Trophoblast cell (in vitro differentiated cells and primary cell): ENCODE results near the gene SEPSECS.

Experiments
- DNase-seq, 2 donors: peaks; one replicate each; pipeline ENCODE4 v3.0.0-alpha.2; 2016
- H2AFZ ChIP-seq: 2 replicates; pipeline ENCODE4 v1.6.1; 2013; ENCODE audit warnings: low read length, moderate library complexity, mild to moderate bottlenecking; ENCODE audit not compliant: insufficient read depth, poor library complexity
- H2AK5ac ChIP-seq: 2 replicates; pipeline ENCODE4 v1.6.1; 2013; ENCODE audit warnings: mild to moderate bottlenecking, low read length
- H2BK120ac ChIP-seq: 2 replicates; pipeline ENCODE4 v1.6.1; 2013; ENCODE audit warnings: low read length, mild to moderate bottlenecking, moderate library complexity; ENCODE audit not compliant: insufficient read depth, poor library complexity
- H2BK12ac ChIP-seq: 2 replicates; pipeline ENCODE4 v1.6.1; 2013; ENCODE audit warnings: mild to moderate bottlenecking, low read length, moderate library complexity
- H2BK5ac ChIP-seq: 2 replicates; pipeline ENCODE4 v1.6.1; 2013; ENCODE audit warnings: low read length, low read depth, moderate library complexity, mild to moderate bottlenecking; ENCODE audit not compliant: poor library complexity
- H3K14ac ChIP-seq: 2 replicates; pipeline ENCODE4 v1.6.1; 2013; ENCODE audit warnings: mild to moderate bottlenecking, low read length
- H3K18ac ChIP-seq: 2 replicates; pipeline ENCODE4 v1.6.1; 2013; ENCODE audit warnings: mild to moderate bottlenecking, low read length
- H3K23ac ChIP-seq: 2 replicates; pipeline ENCODE4 v1.6.1; 2013; ENCODE audit warnings: low read length
- H3K27ac ChIP-seq: 2 replicates; pipeline ENCODE4 v1.5.1; 2013; ENCODE audit warnings: low read depth, mild to moderate bottlenecking, inconsistent platforms, low read length, moderate library complexity
- H3K27me3 ChIP-seq: 2 replicates; pipeline ENCODE4 v1.6.1; 2013; ENCODE audit warnings: inconsistent platforms, mild to moderate bottlenecking, low read length, moderate library complexity; ENCODE audit not compliant: insufficient read depth
- H3K36me3 ChIP-seq, 2 experiments: 1 replicate in 1 of 2; 2 replicates in 1 of 2; pipeline ENCODE4 v1.6.1; 2013; ENCODE audit warnings: low read length in 2 of 2, mild to moderate bottlenecking in 2 of 2, moderate library complexity in 1 of 2; ENCODE audit not compliant: insufficient read depth in 2 of 2, control insufficient read depth in 1 of 2
- H3K4ac ChIP-seq: 2 replicates; pipeline ENCODE4 v1.6.1; 2013; ENCODE audit warnings: low read depth, mild to moderate bottlenecking, low read length, moderate library complexity
- H3K4me1 ChIP-seq, 2 experiments: 1 replicate in 1 of 2; 2 replicates in 1 of 2; pipeline ENCODE4 v1.6.1; 2013; ENCODE audit warnings: low read length in 2 of 2, mild to moderate bottlenecking in 2 of 2, moderate library complexity in 1 of 2; ENCODE audit not compliant: insufficient read depth in 2 of 2, control insufficient read depth in 1 of 2
- H3K4me2 ChIP-seq: 2 replicates; pipeline ENCODE4 v1.6.1; 2013; ENCODE audit warnings: inconsistent platforms, mild to moderate bottlenecking, low read length, moderate library complexity
- H3K4me3 ChIP-seq: 2 replicates; pipeline ENCODE4 v1.5.1; 2013; ENCODE audit warnings: mild to moderate bottlenecking, low read depth, low read length, inconsistent platforms
- H3K79me1 ChIP-seq: one replicate; pipeline ENCODE4 v1.6.1; 2013; ENCODE audit warnings: low read length
- H3K79me2 ChIP-seq: 2 replicates; pipeline ENCODE4 v1.6.1; 2013; ENCODE audit warnings: low read length, mild to moderate bottlenecking; ENCODE audit not compliant: control insufficient read depth, insufficient read depth, poor library complexity
- H3K9ac ChIP-seq: 2 replicates; pipeline ENCODE4 v1.6.1; 2013; ENCODE audit warnings: mild to moderate bottlenecking, low read length
- H3K9me3 ChIP-seq: 2 replicates; pipeline ENCODE4 v1.6.1; 2013; ENCODE audit warnings: low read depth, mild to moderate bottlenecking, control low read depth, inconsistent platforms, low read length; ENCODE audit not compliant: insufficient read depth
- H4K12ac ChIP-seq: 2 replicates; pipeline ENCODE4 v1.6.1; 2013; ENCODE audit warnings: low read depth, mild to moderate bottlenecking, low read length, moderate library complexity
- H4K8ac ChIP-seq: 2 replicates; pipeline ENCODE4 v1.6.1; 2013; ENCODE audit warnings: low read depth, mild to moderate bottlenecking, low read length, moderate library complexity
- H4K91ac ChIP-seq: one replicate; pipeline ENCODE4 v1.6.1; 2013; ENCODE audit warnings: low read depth, mild to moderate bottlenecking, low read length, moderate library complexity
- WGBS: extraction: QIAGEN DNeasy Blood & Tissue Kit; methylation state at CpG from one replicate; pipeline ENCODE4 v1.1.7; 2013; ENCODE audit warnings: missing lambda C conversion rate; ENCODE audit not compliant: insufficient read length, insufficient coverage; ENCODE audit errors: extremely low coverage; 5-methylcytosine and 5-hydroxymethylcytosine counted together

SEPSECS gene

DNA sequence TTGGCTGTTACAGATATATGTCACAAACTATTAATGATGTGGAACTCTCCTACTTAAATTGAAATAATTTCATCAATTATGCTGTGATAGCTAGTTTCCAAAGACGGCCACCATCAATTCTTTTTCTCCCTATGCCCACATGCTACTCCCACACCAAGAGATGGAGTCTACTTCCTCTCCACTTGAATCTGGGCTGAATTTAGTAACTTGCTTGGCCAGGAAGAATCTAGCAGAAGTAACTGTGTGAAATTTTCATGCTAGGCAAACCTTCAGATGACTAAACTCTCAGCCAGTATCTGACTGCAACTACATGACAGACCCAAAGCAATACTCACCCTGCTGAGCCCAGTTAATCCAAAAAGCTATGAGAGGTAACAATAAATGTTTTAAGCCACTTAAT, 3.2 kb downstream of the SEPSECS start:
- no peak overlapping the region for H3K4me3 ChIP-seq
- H4K12ac ChIP-seq = no peak overlapping the region
- H3K4me2 ChIP-seq = no peak overlapping the region
- H2BK5ac ChIP-seq = no peak overlapping the region
- peaks cover 3 to 11% of the 10 kb centered on the region in 2 experiments for H3K4me1 ChIP-seq
- H3K79me2 ChIP-seq = peaks cover 2% of the 10 kb centered on the region
- H3K18ac ChIP-seq = no peak overlapping the region
- WGBS = no CpG with 5 or more reads among the region's 1 CpG
- no peak overlapping the region for H3K4ac ChIP-seq
- H3K23ac ChIP-seq = no peak overlapping the region
- H3K36me3 ChIP-seq = no peaks in the 10 kb centered on the region
- no peak overlapping the region for H3K27ac ChIP-seq
- H4K91ac ChIP-seq = no peak overlapping the region
- no peak overlapping the region for H2BK120ac ChIP-seq
- no peaks in the 10 kb centered on the region for H3K9me3 ChIP-seq
- no peak overlapping the region for H4K8ac ChIP-seq
- H2AK5ac ChIP-seq = no peak overlapping the region
- no peak overlapping the region for H2BK12ac ChIP-seq
- no peak overlapping the region for H3K14ac ChIP-seq
- H2AFZ ChIP-seq = no peak overlapping the region
- no peaks in the 10 kb centered on the region for H3K27me3 ChIP-seq
- H3K79me1 ChIP-seq = peaks cover 18% of the 10 kb centered on the region
- no peak for DNase-seq
- no peak overlapping the region for H3K9ac ChIP-seq

DNA sequence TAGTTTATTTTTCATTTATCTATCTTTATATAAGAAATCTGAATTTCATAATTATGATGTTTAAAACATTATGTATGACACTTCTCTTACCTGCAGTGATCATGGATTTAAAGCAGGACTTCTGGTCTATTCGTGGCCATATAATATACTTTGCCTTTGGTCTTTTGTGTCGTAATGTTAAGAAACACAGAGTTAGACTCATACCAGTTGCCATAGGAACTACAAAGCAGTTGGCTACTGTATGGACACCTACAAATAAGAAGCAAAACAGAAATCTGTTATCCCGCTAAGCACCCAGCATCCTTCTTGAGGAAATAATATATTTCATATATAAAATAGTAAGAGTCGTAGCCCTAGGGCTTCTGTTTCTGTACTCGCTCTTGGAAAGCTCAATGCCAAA, 4.3 kb downstream of the SEPSECS start:
- Histone ChIP-seq H3K23ac (no peak overlapping the region), H3K18ac (no peak overlapping the region), H4K91ac (no peak overlapping the region), H3K14ac (no peak overlapping the region), H3K36me3 (no peaks in the 10 kb centered on the region), H2AK5ac (no peak overlapping the region), H3K27ac (no peak overlapping the region), H3K79me1 (peaks cover 12% of the 10 kb centered on the region), H3K4me1 (peaks cover 3 to 4% of the 10 kb centered on the region in 2 experiments), H2BK5ac (no peak overlapping the region), H3K27me3 (no peaks in the 10 kb centered on the region), H4K12ac (no peak overlapping the region), H4K8ac (no peak overlapping the region), H3K4ac (no peak overlapping the region), H3K9me3 (no peaks in the 10 kb centered on the region), H3K4me3 (no peak overlapping the region), H3K4me2 (no peak overlapping the region), H2AFZ (no peak overlapping the region), H3K79me2 (peaks cover 2% of the 10 kb centered on the region), H2BK12ac (no peak overlapping the region), H2BK120ac (no peak overlapping the region), H3K9ac (no peak overlapping the region)
- WGBS = no CpG with 5 or more reads among the region's 5 CpGs
- DNase-seq = no peak

DNA sequence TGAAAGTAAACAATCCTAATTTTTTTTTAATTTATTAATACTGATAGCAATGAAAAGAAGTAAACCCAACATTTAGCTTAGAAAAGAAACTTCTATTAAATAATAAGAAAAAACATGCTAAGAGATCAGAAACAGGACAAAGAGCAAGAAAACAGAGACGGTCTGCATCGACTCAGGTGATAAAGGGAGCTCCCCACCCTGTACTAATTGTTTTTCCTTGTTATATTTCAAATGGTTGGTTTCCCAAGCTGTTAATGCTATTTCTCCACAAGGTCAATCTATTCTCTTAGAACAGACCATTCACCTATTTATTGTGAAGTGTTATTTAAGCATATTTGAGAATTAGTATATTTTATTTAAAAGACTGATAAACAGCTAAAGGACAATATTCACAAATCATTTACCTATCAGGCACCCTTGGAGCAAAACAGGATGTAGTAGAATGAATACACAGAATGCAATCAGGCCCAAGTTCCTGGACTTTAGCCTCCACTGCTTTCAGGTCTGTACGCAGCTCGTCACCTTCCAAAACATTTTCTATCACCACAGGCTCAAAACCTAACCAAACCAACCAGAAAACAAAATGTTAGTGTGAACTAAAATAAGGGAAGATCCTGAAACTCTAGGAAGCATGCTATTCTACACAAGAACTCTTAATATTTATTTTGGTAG, 5.5 kb downstream of the SEPSECS start:
- Histone ChIP-seq H2BK120ac (no peak overlapping the region), H3K9me3 (no peaks in the 10 kb centered on the region), H3K79me2 (no peaks in the 10 kb centered on the region), H4K8ac (no peak overlapping the region), H4K91ac (no peak overlapping the region), H3K4me2 (no peak overlapping the region), H3K36me3 (no peaks in the 10 kb centered on the region), H3K14ac (no peak overlapping the region), H2BK5ac (no peak overlapping the region), H3K4me1 (peaks cover 3 to 4% of the 10 kb centered on the region in 2 experiments), H3K9ac (no peak overlapping the region), H3K27ac (no peak overlapping the region), H4K12ac (no peak overlapping the region), H2BK12ac (no peak overlapping the region), H3K79me1 (peaks cover 5% of the 10 kb centered on the region), H3K23ac (no peak overlapping the region), H3K18ac (no peak overlapping the region), H3K4ac (no peak overlapping the region), H2AK5ac (no peak overlapping the region), H3K4me3 (no peak overlapping the region), H3K27me3 (no peaks in the 10 kb centered on the region), H2AFZ (no peak overlapping the region)
- no peak for DNase-seq
- no CpG with 5 or more reads among the region's 4 CpGs for WGBS

DNA sequence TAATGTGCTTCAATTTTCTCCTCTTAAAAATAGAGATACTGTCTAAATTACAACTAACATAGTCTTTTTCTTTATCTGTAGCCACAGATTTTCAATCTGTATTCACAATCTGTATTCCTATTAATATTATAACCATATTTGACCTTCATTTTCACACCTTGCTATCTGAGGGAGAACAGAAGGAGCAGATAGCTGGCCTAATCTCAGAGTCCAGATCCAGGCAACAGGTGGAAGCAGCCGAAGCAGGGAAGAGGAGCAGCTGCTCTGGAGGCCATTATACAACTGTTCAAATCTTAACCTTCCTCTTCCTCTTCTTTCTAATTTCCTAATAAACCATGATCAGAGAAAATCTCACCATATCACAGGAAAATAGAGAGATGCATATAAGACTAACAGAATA, 14.2 kb downstream of the SEPSECS start:
- no peak overlapping the region for H3K4ac ChIP-seq
- no peak overlapping the region for H3K4me3 ChIP-seq
- no peak overlapping the region for H2BK120ac ChIP-seq
- no peak overlapping the region for H3K27ac ChIP-seq
- H3K4me1 ChIP-seq = no peaks in the 10 kb centered on the region
- no peaks in the 10 kb centered on the region for H3K27me3 ChIP-seq
- no peak overlapping the region for H2AFZ ChIP-seq
- no peak overlapping the region for H3K23ac ChIP-seq
- H3K79me2 ChIP-seq = no peaks in the 10 kb centered on the region
- H3K9me3 ChIP-seq = no peaks in the 10 kb centered on the region
- no peak overlapping the region for H4K8ac ChIP-seq
- H3K79me1 ChIP-seq = no peaks in the 10 kb centered on the region
- H2BK5ac ChIP-seq = no peak overlapping the region
- no peak overlapping the region for H3K4me2 ChIP-seq
- no peak for DNase-seq
- H3K18ac ChIP-seq = no peak overlapping the region
- no peak overlapping the region for H2AK5ac ChIP-seq
- no peak overlapping the region for H3K9ac ChIP-seq
- no peaks in the 10 kb centered on the region for H3K36me3 ChIP-seq
- no peak overlapping the region for H4K91ac ChIP-seq
- no peak overlapping the region for H3K14ac ChIP-seq
- no CpG with 5 or more reads among the region's 1 CpG for WGBS
- no peak overlapping the region for H2BK12ac ChIP-seq
- H4K12ac ChIP-seq = no peak overlapping the region
